HCT116 (cell line): ENCODE results near the gene PTPN22. TPM values are rescaled to one million over a fixed set of nuclear protein-coding genes. Genes with fewer than 3 reads are reported as not detected.

Source experiments
- ATAC-seq: fragments of 200-7000 bp; cut with Tn5 transposase; 2 replicates; pipeline ENCODE4 v1.9.1; 2020; ENCODE audit warnings: mild to moderate bottlenecking, moderate library complexity
- BruUV-seq: library from RNA; stranded (reverse); fragments of 400-500 nt; replicated peaks from 2 replicates; lab custom pipeline; 2021; lab: Mats Ljungman, UMichigan
- CTCF ChIA-PET: fragments of 300-600 bp; sonication (Branson Sonifier 250); formaldehyde crosslinking; loops from one replicate; lab custom pipeline; 2021; ENCODE audit warnings: antibody characterized with exemption; lab: Charles Lee
- POLR2A ChIA-PET: fragments of 300-600, 350-600 bp; sonication (Branson Sonifier 250); formaldehyde crosslinking; loops from one replicate; lab custom pipeline; 2021; ENCODE audit warnings: antibody characterized with exemption; lab: Charles Lee
- RAD21 ChIA-PET, 2 experiments: fragments of 300-600 bp; sonication (Branson Sonifier 250); formaldehyde crosslinking; loops; one replicate each; lab custom pipeline; 2023; ENCODE audit warnings: low total read pairs in 2 of 2; ENCODE audit not compliant: uncharacterized antibody in 2 of 2, unreplicated experiment in 2 of 2, low non-redundant PET in 1 of 2; lab: Charles Lee
- DNase-seq: peaks from one replicate; pipeline ENCODE4 v3.0.0-alpha.2; 2010; ENCODE audit warnings: low read depth, low spot score
- H2AFZ ChIP-seq: fragments of 200-600 bp; shearing (Covaris generic), sonication (generic); 2 replicates; pipeline ENCODE4 v1.6.1; 2017; ENCODE audit warnings: low read depth, mixed run types, mixed read lengths, antibody characterized with exemption, low read length; ENCODE audit not compliant: poor library complexity, severe bottlenecking
- H3K27ac ChIP-seq: 2 replicates; pipeline ENCODE4 v1.5.1; 2012; ENCODE audit warnings: low read depth, low read length
- H3K27me3 ChIP-seq: fragments of 200-600 bp; sonication (generic); 2 replicates; pipeline ENCODE4 v1.6.1; 2016; ENCODE audit warnings: mixed run types, low read length, mixed read lengths; ENCODE audit not compliant: insufficient read depth
- H3K36me3 ChIP-seq, 2 experiments: fragments of 200-500 bp in 1 of 2; fragments of 200-600 bp in 1 of 2; sonication (Bioruptor generic) in 1 of 2; sonication (generic) in 1 of 2; 2 replicates each; pipeline versions ENCODE4 v1.5.1 to v1.6.1; 2014 to 2016; ENCODE audit warnings: low read length in 2 of 2, inconsistent platforms in 1 of 2, mixed read lengths in 1 of 2, mixed run types in 1 of 2; ENCODE audit not compliant: insufficient read depth in 2 of 2, control insufficient read depth in 1 of 2
- H3K4me1 ChIP-seq, 2 experiments: fragments of 200-600 bp in 1 of 2; sonication (generic) in 1 of 2; 2 replicates each; pipeline versions ENCODE4 v1.5.1 to v1.6.1; 2012 to 2017; ENCODE audit warnings: low read length in 2 of 2, inconsistent platforms in 1 of 2, mild to moderate bottlenecking in 1 of 2, mixed read lengths in 1 of 2, mixed run types in 1 of 2, moderate library complexity in 1 of 2; ENCODE audit not compliant: insufficient read depth in 2 of 2, control insufficient read depth in 1 of 2
- H3K4me2 ChIP-seq: fragments of 200-600 bp; sonication (generic); 2 replicates; pipeline ENCODE4 v1.6.1; 2017; ENCODE audit warnings: mixed run types, low read length, mixed read lengths
- H3K4me3 ChIP-seq, 2 experiments: fragments of 200-600 bp in 1 of 2; sonication (generic) in 1 of 2; replicated peaks in 1 of 2; 2 replicates each; pipeline ENCODE4 v1.5.1; 2011 to 2016; ENCODE audit warnings: low read length in 2 of 2, control low read depth in 1 of 2, low read depth in 1 of 2, mild to moderate bottlenecking in 1 of 2, mixed read lengths in 1 of 2, mixed run types in 1 of 2
- H3K79me2 ChIP-seq: fragments of 200-600 bp; sonication (generic); 2 replicates; pipeline ENCODE4 v1.6.1; 2017; ENCODE audit warnings: mild to moderate bottlenecking, mixed run types, low read length, moderate library complexity, mixed read lengths; ENCODE audit not compliant: insufficient read depth
- H3K9ac ChIP-seq: fragments of 200-600 bp; sonication (generic); 2 replicates; pipeline ENCODE4 v1.6.1; 2016; ENCODE audit warnings: low read length, mixed read lengths
- H3K9me2 ChIP-seq: fragments of 200-600 bp; sonication (generic), shearing (Covaris generic); 2 replicates; pipeline ENCODE4 v1.6.1; 2017; ENCODE audit warnings: mixed run types, mild to moderate bottlenecking, moderate library complexity; ENCODE audit not compliant: insufficient read depth
- H3K9me3 ChIP-seq, 2 experiments: fragments of 200-500 bp in 1 of 2; fragments of 200-600 bp in 1 of 2; sonication (Bioruptor generic) in 1 of 2; sonication (generic) in 1 of 2; 2 replicates each; pipeline ENCODE4 v1.6.1; 2014 to 2017; ENCODE audit warnings: low read length in 2 of 2, mixed read lengths in 2 of 2, inconsistent platforms in 1 of 2, low read depth in 1 of 2, mild to moderate bottlenecking in 1 of 2, mixed run types in 1 of 2, moderate library complexity in 1 of 2; ENCODE audit not compliant: control insufficient read depth in 1 of 2, insufficient read depth in 1 of 2
- H4K20me1 ChIP-seq: fragments of 200-600 bp; sonication (generic), shearing (Covaris generic); 2 replicates; pipeline ENCODE4 v1.6.1; 2017; ENCODE audit warnings: mixed run types, mild to moderate bottlenecking, moderate library complexity; ENCODE audit not compliant: insufficient read depth
- CEBPB ChIP-seq: IDR thresholded peaks from 2 replicates; pipeline ENCODE4 v1.6.1; 2012; ENCODE audit warnings: low read depth
- ELF1 ChIP-seq: IDR thresholded peaks from 2 replicates; pipeline ENCODE4 v1.6.1; 2012; ENCODE audit warnings: low read depth, borderline replicate concordance
- EZH2 ChIP-seq: fragments of 200-600 bp; sonication (generic); IDR thresholded peaks from 2 replicates; pipeline ENCODE4 v1.6.1; 2017; ENCODE audit warnings: antibody characterized with exemption, mixed run types
- EZH2phosphoT487 ChIP-seq: fragments of 200-600 bp; IDR thresholded peaks from 2 replicates; pipeline ENCODE4 v1.6.1; 2018; ENCODE audit warnings: antibody characterized with exemption, borderline replicate concordance
- FOSL1 ChIP-seq: IDR thresholded peaks from 2 replicates; pipeline ENCODE4 v1.6.1; 2012; ENCODE audit warnings: low read depth
- JUND ChIP-seq: IDR thresholded peaks from 2 replicates; pipeline ENCODE4 v1.6.1; 2012
- POLR2A ChIP-seq: IDR thresholded peaks from 2 replicates; pipeline ENCODE4 v1.7.0; 2011; ENCODE audit warnings: borderline replicate concordance; ENCODE audit not compliant: insufficient read depth, insufficient read length; ENCODE audit errors: extremely low read depth
- RAD21 ChIP-seq: IDR thresholded peaks from 2 replicates; pipeline ENCODE4 v1.6.1; 2012; ENCODE audit warnings: low read depth, mild to moderate bottlenecking
- SIN3A ChIP-seq: IDR thresholded peaks from 2 replicates; pipeline ENCODE4 v1.6.1; 2012; ENCODE audit warnings: low read depth
- SP1 ChIP-seq: IDR thresholded peaks from 2 replicates; pipeline ENCODE4 v1.6.1; 2012; ENCODE audit warnings: low read depth
- SRF ChIP-seq: IDR thresholded peaks from 2 replicates; pipeline ENCODE4 v1.6.1; 2012; ENCODE audit warnings: low read depth
- TCF7L2 ChIP-seq: IDR thresholded peaks from 2 replicates; pipeline ENCODE4 v1.7.0; 2011; ENCODE audit warnings: borderline replicate concordance, inconsistent platforms; ENCODE audit not compliant: insufficient read depth, insufficient read length; ENCODE audit errors: extremely low read depth
- ZFX ChIP-seq: fragments of 450-650 bp; IDR thresholded peaks from 2 replicates; pipeline ENCODE4 v1.6.1; 2017
- ZNF274 ChIP-seq: fragments of 200-500 bp; sonication (Bioruptor generic); IDR thresholded peaks from 2 replicates; pipeline ENCODE4 v1.6.1; 2014; ENCODE audit warnings: mild to moderate bottlenecking, low read depth, low read length, inconsistent platforms
- intact Hi-C: fragments of 100-400 bp; cut with micrococcal nuclease; formaldehyde crosslinking; loops from 2 replicates; pipeline ENCODE4 v1.10.0; 2022
- total RNA-seq: library from RNA; stranded (reverse); gene quantifications from one replicate; pipeline ENCODE4 v1.2.1, GENCODE V29; 2021; ENCODE audit not compliant: unreplicated experiment
- TF ChIP-seq, protein P1 (sequence below): IDR thresholded peaks from 2 replicates; pipeline ENCODE4 v1.6.1; 2012
- TF ChIP-seq, protein P2 (sequence below): IDR thresholded peaks from 2 replicates; pipeline ENCODE4 v1.6.1; 2012; ENCODE audit warnings: low read depth
- TF ChIP-seq, protein P3 (sequence below): IDR thresholded peaks from 2 replicates; pipeline ENCODE4 v1.6.1; 2011; ENCODE audit warnings: mild to moderate bottlenecking, low read length, moderate library complexity; ENCODE audit not compliant: insufficient replicate concordance; ENCODE audit errors: extremely low read depth
- TF ChIP-seq, protein P4 (sequence below): IDR thresholded peaks from 2 replicates; pipeline ENCODE4 v1.6.1; 2012
- TF ChIP-seq, protein P5 (sequence below), 3 experiments: fragments of 200-600 bp in 1 of 3; sonication (generic) in 1 of 3; IDR thresholded peaks in 2 of 3; conservative IDR thresholded peaks in 1 of 3; 2 replicates each; pipeline ENCODE4 v1.5.1; 2012 to 2017; ENCODE audit warnings: low read depth in 2 of 3, low read length in 2 of 3, antibody characterized with exemption in 1 of 3, borderline replicate concordance in 1 of 3, control low read depth in 1 of 3, mild to moderate bottlenecking in 1 of 3, mixed read lengths in 1 of 3, mixed run types in 1 of 3, moderate library complexity in 1 of 3; ENCODE audit not compliant: insufficient read depth in 1 of 3

PTPN22 gene
- total RNA-seq, 1 experiment from 2014 or later, result 0.17 TPM

DNA sequence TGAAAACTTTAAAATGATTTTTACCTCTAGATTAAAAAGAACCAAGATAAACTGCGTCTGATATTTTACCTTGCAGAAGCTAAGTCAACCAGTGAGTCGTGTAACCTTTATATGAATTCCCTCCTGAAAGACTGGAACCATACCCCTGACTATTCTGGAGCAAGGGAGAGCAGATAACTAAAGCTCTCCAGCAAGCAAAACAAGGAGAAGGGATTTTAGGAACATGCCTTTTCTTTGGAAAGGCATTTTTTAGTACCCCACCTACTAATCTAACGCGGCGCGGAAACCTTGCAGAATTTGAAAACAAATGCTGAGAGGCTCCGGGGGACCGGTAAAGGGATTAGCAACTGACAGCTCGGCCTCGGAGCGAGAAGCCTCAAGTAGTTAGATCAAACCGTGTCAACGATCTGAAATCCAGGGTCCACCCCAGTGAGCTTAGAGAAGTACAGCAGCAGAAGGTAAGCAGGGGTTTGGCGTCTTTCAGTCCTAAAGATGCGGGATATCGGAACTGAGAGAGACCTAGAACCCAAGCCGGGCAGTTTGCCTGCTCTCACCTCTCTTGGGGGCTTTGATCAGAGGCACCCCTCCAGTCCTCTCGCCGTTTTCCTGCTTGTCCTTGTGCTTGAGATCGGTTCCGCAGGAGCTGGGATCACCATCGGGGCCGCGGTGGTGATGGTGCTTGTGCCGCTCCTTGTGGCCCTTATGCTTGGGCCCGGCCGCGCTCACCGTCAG, 60.2 kb downstream of the PTPN22 start:
- Histone ChIP-seq H3K4me1 (peaks cover 15 to 27% of the 10 kb centered on the region in 2 experiments), H3K9me2 (no peaks in the 10 kb centered on the region), H3K27ac (peak overlapping the region; percentile 76), H4K20me1 (no peaks in the 10 kb centered on the region), H3K9ac (peak overlapping the region; percentile 75), H3K4me2 (peak overlapping the region; percentile 78), H3K4me3 (peak overlapping the region; percentile 81 to 82)
- ChIA-PET RAD21 (no interaction called here), CTCF (no interaction called here), POLR2A (interaction anchor here (1.1 kb wide), 1 partner anchor 12 kb away, joined by 4 read pairs; no protein-coding TSS in a partner anchor)
- DNase-seq, result no peak
- intact Hi-C loops, result no loop called here
- TF ChIP-seq SP1 (no peak), SIN3A (no peak), SRF (no peak), EZH2 (no peak), FOSL1 (no peak), JUND (no peak), ELF1 (no peak), EZH2phosphoT487 (no peak), CEBPB (no peak), POLR2A (no peak), ZNF274 (no peak), TCF7L2 (no peak), RAD21 (no peak), ZFX (no peak)
- TF ChIP-seq, protein P1, sequence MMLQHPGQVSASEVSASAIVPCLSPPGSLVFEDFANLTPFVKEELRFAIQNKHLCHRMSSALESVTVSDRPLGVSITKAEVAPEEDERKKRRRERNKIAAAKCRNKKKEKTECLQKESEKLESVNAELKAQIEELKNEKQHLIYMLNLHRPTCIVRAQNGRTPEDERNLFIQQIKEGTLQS, result no peak
- TF ChIP-seq, protein P2, sequence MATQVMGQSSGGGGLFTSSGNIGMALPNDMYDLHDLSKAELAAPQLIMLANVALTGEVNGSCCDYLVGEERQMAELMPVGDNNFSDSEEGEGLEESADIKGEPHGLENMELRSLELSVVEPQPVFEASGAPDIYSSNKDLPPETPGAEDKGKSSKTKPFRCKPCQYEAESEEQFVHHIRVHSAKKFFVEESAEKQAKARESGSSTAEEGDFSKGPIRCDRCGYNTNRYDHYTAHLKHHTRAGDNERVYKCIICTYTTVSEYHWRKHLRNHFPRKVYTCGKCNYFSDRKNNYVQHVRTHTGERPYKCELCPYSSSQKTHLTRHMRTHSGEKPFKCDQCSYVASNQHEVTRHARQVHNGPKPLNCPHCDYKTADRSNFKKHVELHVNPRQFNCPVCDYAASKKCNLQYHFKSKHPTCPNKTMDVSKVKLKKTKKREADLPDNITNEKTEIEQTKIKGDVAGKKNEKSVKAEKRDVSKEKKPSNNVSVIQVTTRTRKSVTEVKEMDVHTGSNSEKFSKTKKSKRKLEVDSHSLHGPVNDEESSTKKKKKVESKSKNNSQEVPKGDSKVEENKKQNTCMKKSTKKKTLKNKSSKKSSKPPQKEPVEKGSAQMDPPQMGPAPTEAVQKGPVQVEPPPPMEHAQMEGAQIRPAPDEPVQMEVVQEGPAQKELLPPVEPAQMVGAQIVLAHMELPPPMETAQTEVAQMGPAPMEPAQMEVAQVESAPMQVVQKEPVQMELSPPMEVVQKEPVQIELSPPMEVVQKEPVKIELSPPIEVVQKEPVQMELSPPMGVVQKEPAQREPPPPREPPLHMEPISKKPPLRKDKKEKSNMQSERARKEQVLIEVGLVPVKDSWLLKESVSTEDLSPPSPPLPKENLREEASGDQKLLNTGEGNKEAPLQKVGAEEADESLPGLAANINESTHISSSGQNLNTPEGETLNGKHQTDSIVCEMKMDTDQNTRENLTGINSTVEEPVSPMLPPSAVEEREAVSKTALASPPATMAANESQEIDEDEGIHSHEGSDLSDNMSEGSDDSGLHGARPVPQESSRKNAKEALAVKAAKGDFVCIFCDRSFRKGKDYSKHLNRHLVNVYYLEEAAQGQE, result no peak
- TF ChIP-seq, protein P3, sequence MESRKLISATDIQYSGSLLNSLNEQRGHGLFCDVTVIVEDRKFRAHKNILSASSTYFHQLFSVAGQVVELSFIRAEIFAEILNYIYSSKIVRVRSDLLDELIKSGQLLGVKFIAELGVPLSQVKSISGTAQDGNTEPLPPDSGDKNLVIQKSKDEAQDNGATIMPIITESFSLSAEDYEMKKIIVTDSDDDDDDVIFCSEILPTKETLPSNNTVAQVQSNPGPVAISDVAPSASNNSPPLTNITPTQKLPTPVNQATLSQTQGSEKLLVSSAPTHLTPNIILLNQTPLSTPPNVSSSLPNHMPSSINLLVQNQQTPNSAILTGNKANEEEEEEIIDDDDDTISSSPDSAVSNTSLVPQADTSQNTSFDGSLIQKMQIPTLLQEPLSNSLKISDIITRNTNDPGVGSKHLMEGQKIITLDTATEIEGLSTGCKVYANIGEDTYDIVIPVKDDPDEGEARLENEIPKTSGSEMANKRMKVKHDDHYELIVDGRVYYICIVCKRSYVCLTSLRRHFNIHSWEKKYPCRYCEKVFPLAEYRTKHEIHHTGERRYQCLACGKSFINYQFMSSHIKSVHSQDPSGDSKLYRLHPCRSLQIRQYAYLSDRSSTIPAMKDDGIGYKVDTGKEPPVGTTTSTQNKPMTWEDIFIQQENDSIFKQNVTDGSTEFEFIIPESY, result no peak
- TF ChIP-seq, protein P4, sequence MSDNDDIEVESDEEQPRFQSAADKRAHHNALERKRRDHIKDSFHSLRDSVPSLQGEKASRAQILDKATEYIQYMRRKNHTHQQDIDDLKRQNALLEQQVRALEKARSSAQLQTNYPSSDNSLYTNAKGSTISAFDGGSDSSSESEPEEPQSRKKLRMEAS, result no peak
- TF ChIP-seq, protein P5, sequence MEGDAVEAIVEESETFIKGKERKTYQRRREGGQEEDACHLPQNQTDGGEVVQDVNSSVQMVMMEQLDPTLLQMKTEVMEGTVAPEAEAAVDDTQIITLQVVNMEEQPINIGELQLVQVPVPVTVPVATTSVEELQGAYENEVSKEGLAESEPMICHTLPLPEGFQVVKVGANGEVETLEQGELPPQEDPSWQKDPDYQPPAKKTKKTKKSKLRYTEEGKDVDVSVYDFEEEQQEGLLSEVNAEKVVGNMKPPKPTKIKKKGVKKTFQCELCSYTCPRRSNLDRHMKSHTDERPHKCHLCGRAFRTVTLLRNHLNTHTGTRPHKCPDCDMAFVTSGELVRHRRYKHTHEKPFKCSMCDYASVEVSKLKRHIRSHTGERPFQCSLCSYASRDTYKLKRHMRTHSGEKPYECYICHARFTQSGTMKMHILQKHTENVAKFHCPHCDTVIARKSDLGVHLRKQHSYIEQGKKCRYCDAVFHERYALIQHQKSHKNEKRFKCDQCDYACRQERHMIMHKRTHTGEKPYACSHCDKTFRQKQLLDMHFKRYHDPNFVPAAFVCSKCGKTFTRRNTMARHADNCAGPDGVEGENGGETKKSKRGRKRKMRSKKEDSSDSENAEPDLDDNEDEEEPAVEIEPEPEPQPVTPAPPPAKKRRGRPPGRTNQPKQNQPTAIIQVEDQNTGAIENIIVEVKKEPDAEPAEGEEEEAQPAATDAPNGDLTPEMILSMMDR (IDR thresholded peaks at IDR 0.05 in 2 of 3, conservative IDR thresholded peaks at IDR 0.05 in 1 of 3; ENCODE audit: borderline replicate concordance in 1 of 3, insufficient read depth in 1 of 3, low read depth in 2 of 3, low read length in 2 of 3), result no peak
- TF ChIP-seq, all 23 proteins: peak for 0
- no TSS peak for BruUV-seq
- ATAC-seq, result peak; percentile 43
- Histone ChIP-seq H2AFZ (no peak overlapping the region), H3K27me3 (no peaks in the 10 kb centered on the region), H3K79me2 (peaks cover 53% of the 10 kb centered on the region), H3K9me3 (no peaks in the 10 kb centered on the region), H3K36me3 (no peaks in the 10 kb centered on the region)
